GM19468 (cell line): ENCODE measurements around the gene NFILZ.

Experiments used
- ATAC-seq: cut with Tn5 transposase; IDR thresholded peaks from one replicate; pipeline ENCODE4 v1.9.1; 2021; ENCODE audit warnings: mild to moderate bottlenecking, moderate library complexity, moderate number of reproducible peaks; ENCODE audit not compliant: unreplicated experiment; ENCODE audit errors: extremely low read depth

Gene NFILZ

GRCh38 chr19:8641221-8641907, 10.9 kb downstream of the NFILZ start:
- ATAC-seq = no peak

GRCh38 chr19:8641908-8642547, 11.6 kb downstream of the NFILZ start:
- ATAC-seq = no peak

- ATAC-seq = no peak
These were observed 12.1 kb downstream of the NFILZ start for GRCh38 chr19:8642561-8642960.

- no peak for ATAC-seq
These were observed 13.6 kb downstream of the NFILZ start for GRCh38 chr19:8643860-8644653.

- ATAC-seq = no peak
These were observed 17.8 kb downstream of the NFILZ start for GRCh38 chr19:8648240-8648639.

GRCh38 chr19:8654591-8655339, 24.3 kb downstream of the NFILZ start:
- ATAC-seq = no peak

GRCh38 chr19:8655340-8655709, 24.9 kb downstream of the NFILZ start:
- no peak for ATAC-seq

GRCh38 chr19:8657869-8658268, 27.4 kb downstream of the NFILZ start:
- ATAC-seq = no peak

GRCh38 chr19:8659905-8660304, 29.5 kb downstream of the NFILZ start:
- ATAC-seq = no peak

GRCh38 chr19:8662263-8662662, 31.8 kb downstream of the NFILZ start:
- ATAC-seq = no peak

- ATAC-seq = no peak
These were observed 33.7 kb downstream of the NFILZ start for GRCh38 chr19:8663920-8664670.

- ATAC-seq = no peak
These were observed 34.2 kb downstream of the NFILZ start for GRCh38 chr19:8664671-8665057.

- no peak for ATAC-seq
These were observed 35.2 kb downstream of the NFILZ start for GRCh38 chr19:8665468-8666213.

- no peak for ATAC-seq
These were observed 36.5 kb downstream of the NFILZ start for GRCh38 chr19:8666814-8667405.

GRCh38 chr19:8673276-8673891, 43.0 kb downstream of the NFILZ start:
- ATAC-seq = no peak

GRCh38 chr19:8675066-8675465, 44.6 kb downstream of the NFILZ start:
- ATAC-seq = no peak

- no peak for ATAC-seq
These were observed 47.9 kb downstream of the NFILZ start for GRCh38 chr19:8678244-8678807.
